GM12878 (cell line): ENCODE results near the gene PDGFD.

ENCODE experiments used
- ESRRA ChIP-seq: IDR thresholded peaks from 2 replicates; pipeline ENCODE4 v1.6.1; 2012; ENCODE audit warnings: mild to moderate bottlenecking, low read length, improper control_type of control experiment
- FOXK2 ChIP-seq: fragments of 450-650 bp; IDR thresholded peaks from 2 replicates; pipeline ENCODE4 v1.6.1; 2017; ENCODE audit warnings: mild to moderate bottlenecking, moderate library complexity
- HCFC1 ChIP-seq: fragments of 150-350 bp; IDR thresholded peaks from 2 replicates; pipeline ENCODE4 v1.6.1; 2014; ENCODE audit warnings: low read length
- JUNB ChIP-seq: IDR thresholded peaks from 2 replicates; pipeline ENCODE4 v1.6.1; 2016; ENCODE audit warnings: antibody characterized with exemption, mild to moderate bottlenecking
- NFYB ChIP-seq: IDR thresholded peaks from 2 replicates; pipeline ENCODE4 v1.6.1; 2011; ENCODE audit warnings: low read depth, mild to moderate bottlenecking, low read length, improper control_type of control experiment, moderate library complexity; ENCODE audit not compliant: insufficient read depth
- SMARCA5 ChIP-seq: fragments of 450-650 bp; IDR thresholded peaks from 2 replicates; pipeline ENCODE4 v1.6.1; 2017; ENCODE audit warnings: mild to moderate bottlenecking
- SMC3 ChIP-seq: IDR thresholded peaks from 2 replicates; pipeline ENCODE4 v1.6.1; 2011; ENCODE audit warnings: low read length, improper control_type of control experiment, borderline replicate concordance
- TCF7 ChIP-seq: IDR thresholded peaks from 2 replicates; pipeline ENCODE4 v1.6.1; 2014; ENCODE audit warnings: antibody characterized with exemption, borderline replicate concordance
- TF ChIP-seq, protein P1 (sequence below): IDR thresholded peaks from 2 replicates; pipeline ENCODE4 v1.6.1; 2011; ENCODE audit warnings: low read depth, low read length, improper control_type of control experiment, borderline replicate concordance
- TF ChIP-seq, protein P2 (sequence below), 3 experiments: IDR thresholded peaks in 2 of 3; conservative IDR thresholded peaks in 1 of 3; 2 replicates each; pipeline ENCODE4 v1.5.1; 2011; ENCODE audit warnings: low read depth in 3 of 3, low read length in 3 of 3, mild to moderate bottlenecking in 3 of 3, control low read depth in 2 of 3, moderate library complexity in 2 of 3, inconsistent platforms in 1 of 3, mixed read lengths in 1 of 3; ENCODE audit not compliant: control insufficient read depth in 2 of 3, insufficient read depth in 1 of 3; ENCODE audit errors: extremely low read depth in 1 of 3
- TF ChIP-seq, protein P3 (sequence below): IDR thresholded peaks from 2 replicates; pipeline ENCODE4 v1.6.1; 2011; ENCODE audit warnings: mild to moderate bottlenecking, low read depth, low read length, moderate library complexity; ENCODE audit not compliant: insufficient replicate concordance

DNA sequence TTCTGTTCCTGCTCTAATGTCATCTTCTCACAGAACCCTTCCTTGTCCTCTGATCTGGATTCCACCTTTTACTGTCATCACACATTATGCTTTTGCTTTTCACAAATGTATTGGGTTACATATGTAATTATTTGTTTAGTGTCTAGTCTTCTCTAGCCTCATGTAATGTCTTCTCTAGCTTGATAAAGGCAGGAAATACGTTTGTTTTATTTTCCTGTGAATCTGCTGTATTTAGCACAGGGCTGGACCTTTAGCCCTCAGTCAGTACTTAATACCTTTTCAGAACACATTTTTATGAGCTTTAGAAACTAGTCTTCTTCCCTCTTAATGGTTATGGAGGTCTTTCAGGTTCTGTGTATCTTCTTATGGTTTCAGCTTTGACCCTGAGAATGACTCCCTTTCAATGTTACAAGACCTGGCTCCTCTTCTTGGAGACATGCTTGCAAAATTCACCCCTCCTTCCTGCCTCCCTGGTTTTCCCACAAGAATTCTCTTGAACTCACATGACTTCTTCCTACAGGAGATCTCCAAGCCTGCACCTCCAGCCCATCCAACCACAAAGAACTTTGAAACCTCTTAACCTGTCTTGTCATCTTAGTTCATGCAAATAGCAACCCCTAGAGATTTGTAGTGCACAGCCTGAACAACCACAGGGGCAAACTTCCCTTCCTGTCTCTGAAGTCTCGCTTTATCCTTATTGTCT is 260.2 kb downstream of the PDGFD start:
- TF ChIP-seq, protein P1, sequence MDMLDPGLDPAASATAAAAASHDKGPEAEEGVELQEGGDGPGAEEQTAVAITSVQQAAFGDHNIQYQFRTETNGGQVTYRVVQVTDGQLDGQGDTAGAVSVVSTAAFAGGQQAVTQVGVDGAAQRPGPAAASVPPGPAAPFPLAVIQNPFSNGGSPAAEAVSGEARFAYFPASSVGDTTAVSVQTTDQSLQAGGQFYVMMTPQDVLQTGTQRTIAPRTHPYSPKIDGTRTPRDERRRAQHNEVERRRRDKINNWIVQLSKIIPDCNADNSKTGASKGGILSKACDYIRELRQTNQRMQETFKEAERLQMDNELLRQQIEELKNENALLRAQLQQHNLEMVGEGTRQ: no peak
- TF ChIP-seq FOXK2 (no peak), SMC3 (no peak), HCFC1 (no peak), TCF7 (no peak), JUNB (no peak), SMARCA5 (no peak), NFYB (no peak), ESRRA (no peak)
- TF ChIP-seq, protein P2, sequence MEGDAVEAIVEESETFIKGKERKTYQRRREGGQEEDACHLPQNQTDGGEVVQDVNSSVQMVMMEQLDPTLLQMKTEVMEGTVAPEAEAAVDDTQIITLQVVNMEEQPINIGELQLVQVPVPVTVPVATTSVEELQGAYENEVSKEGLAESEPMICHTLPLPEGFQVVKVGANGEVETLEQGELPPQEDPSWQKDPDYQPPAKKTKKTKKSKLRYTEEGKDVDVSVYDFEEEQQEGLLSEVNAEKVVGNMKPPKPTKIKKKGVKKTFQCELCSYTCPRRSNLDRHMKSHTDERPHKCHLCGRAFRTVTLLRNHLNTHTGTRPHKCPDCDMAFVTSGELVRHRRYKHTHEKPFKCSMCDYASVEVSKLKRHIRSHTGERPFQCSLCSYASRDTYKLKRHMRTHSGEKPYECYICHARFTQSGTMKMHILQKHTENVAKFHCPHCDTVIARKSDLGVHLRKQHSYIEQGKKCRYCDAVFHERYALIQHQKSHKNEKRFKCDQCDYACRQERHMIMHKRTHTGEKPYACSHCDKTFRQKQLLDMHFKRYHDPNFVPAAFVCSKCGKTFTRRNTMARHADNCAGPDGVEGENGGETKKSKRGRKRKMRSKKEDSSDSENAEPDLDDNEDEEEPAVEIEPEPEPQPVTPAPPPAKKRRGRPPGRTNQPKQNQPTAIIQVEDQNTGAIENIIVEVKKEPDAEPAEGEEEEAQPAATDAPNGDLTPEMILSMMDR (IDR thresholded peaks at IDR 0.05 in 2 of 3, conservative IDR thresholded peaks at IDR 0.05 in 1 of 3; ENCODE audit: control insufficient read depth in 2 of 3, extremely low read depth in 1 of 3, insufficient read depth in 1 of 3, low read depth in 3 of 3, low read length in 3 of 3): no peak
- TF ChIP-seq, protein P3, sequence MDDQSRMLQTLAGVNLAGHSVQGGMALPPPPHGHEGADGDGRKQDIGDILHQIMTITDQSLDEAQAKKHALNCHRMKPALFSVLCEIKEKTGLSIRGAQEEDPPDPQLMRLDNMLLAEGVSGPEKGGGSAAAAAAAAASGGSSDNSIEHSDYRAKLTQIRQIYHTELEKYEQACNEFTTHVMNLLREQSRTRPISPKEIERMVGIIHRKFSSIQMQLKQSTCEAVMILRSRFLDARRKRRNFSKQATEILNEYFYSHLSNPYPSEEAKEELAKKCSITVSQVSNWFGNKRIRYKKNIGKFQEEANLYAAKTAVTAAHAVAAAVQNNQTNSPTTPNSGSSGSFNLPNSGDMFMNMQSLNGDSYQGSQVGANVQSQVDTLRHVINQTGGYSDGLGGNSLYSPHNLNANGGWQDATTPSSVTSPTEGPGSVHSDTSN: no peak
